NCI-H1105 treated with DMSO at 0.1 percent for 48 hours (cell line): Measurements from ENCODE around the gene NCAM2.

ENCODE experiments used
- DNase-seq: peaks from one replicate; lab custom pipeline; 2025; lab: John Stamatoyannopoulos, UW

NCAM2 gene

DNA sequence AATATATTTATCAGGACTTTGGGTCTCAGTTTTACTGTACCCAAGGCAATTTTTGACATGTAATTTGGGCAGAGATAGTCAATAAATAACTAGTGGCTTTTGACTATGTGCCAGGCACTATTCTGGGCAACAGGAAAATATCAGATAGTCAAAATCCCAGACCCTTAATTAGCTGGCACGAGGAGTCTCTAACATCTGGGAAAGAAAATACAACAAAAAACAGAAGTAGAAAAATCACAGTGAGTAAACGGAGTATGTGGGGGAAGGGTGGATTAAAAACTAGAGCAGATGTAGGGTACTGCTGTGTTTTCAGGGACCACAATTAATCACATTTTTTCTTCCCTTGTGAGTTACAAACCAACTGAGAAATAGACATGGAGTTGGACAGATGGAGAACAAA, 217.8 kb downstream of the NCAM2 start:
- DNase-seq: no peak

DNA sequence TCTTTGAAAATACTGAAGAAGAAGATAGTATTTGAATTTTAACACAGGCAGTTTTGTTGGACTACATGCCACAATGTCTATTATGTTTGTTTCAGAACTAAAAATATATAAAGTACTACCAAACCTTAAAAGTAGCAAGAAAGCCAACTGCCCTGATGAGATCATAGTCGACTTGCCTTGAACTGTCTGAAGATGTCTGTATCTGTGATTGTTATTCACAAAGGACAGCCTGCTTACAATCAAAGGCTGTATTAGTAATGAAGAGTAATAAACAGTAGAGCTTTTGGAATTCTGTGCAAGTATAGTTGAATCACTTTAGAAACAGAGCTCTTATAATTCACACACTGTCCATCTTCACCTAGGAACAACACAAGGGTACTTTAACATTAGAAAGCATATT, 228.3 kb downstream of the NCAM2 start:
- DNase-seq: no peak

DNA sequence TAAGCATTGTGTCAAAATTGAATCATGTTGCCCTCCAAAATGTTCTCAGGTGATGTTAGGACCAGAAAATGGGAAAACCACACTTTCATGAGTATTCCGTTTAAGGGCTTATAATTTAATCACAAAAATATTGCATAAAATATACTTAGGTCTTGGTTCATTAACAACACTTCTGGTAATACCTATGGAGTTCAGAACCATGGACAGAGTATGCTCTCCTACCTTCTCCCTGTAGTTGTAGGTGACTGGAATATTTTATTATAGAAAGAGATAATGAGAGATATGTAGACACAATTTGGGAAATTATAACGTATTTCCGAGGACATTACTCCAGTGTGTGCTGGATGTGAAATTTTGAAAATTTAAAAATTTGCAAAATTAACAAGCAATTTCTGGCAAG, 232.5 kb downstream of the NCAM2 start:
- no peak for DNase-seq

DNA sequence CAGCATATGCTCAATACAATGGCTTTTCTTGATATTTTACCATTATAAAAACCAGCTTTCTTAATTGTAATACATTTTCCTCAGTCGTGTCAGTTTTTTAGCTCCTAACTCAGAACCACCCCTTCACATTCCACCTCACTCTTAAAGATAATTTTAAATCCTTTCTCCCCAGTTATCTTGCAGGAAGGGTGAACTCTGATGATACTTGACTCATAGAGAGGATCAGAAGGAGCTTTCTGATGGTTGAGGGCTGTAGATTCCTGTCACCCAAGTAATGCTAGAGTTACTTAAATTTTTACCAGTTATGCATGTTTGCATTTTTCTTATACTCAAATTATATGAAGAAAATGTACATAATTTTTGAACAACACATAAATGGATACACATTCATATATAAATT, 233.7 kb downstream of the NCAM2 start:
- DNase-seq: no peak

DNA sequence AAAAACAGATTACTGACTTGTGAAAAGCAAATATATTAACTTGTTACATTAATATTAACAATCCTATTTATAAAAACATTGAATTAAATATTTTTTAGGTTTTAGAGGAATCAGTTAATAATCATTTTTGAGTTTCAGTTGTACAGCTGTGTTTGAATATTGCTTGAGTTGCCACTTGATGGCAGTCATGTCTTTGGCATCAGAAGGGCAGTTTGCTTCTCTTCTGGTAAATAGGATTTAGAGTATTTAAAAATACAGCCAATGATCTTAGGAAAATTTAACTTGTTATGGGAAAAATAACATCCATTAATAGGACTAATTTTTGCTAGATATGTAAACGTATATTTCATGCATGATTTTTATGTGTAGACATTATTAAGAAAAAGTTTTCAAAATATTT, 234.1 kb downstream of the NCAM2 start:
- peak; percentile 60 for DNase-seq

DNA sequence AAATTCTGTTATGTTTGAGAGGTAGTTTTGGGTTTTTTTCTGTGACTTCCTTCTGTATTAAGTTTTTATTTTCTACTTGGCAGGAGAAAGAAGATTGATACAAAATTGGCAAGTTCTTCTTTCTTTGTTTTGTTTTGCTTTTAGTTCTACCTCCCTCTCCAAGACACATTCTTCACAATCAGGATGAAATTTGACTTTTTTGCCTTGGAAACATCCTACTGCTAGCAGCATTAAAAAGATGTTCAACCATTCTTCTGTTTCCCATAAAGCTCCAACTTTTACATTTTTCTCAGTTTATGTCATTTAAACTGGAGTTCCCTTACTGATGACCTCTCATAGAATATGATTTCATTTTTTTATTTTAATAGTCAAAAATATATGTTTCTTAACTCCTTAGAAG, 234.8 kb downstream of the NCAM2 start:
- DNase-seq: no peak

DNA sequence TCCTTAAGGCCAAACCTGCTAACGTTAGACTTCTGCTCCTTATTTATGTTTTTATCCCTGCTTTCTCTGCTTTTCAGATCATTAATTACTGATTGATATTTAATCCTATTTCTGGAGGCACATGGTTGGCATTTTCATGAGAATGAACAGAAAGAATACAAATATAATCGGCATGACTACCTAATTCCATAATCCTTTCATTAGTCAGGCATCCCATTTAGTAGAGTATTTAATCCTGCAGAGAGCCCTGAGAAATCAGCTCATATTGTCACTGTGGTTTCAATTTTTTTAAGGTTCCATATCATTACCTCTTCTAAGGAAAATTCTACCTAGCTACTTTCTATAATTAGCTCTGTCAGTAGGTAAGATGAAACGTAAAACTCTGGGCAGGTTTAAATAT, 238.8 kb downstream of the NCAM2 start:
- no peak for DNase-seq

DNA sequence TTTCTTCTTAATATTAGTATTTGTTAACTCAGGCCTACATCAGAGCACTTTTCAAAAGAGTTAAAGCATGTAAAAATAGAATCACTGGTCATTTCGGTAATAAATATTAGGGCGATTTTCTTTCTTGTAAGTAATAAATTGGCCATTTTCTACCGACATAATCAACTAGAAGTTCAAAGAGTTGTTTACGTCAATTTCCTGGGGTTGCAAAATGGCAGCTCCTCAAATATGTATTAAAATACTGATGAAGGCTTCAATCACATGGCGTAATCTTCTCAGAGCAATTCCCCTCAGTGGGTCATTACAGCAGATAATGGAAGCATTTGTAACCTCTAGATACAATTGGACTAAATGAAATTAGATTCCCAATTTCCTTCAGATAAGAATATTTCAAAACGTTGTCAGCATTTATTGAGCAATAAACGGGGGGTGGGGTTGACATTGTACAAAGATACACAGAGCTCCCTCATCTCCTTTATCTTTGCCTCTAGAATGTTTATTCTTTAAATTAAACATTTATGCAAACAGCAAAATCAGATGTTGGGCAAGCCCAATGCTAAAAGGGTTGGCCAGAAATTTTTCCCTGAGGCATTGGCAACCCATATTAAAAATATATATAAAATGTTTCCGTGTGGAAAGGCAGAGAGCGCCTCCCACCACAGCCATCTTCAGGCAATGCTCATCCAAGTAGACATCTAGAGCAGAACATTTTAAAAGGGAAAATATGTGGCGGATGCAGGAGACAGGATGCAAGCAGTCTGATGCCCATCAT, 240.6 kb downstream of the NCAM2 start:
- DNase-seq: no peak

DNA sequence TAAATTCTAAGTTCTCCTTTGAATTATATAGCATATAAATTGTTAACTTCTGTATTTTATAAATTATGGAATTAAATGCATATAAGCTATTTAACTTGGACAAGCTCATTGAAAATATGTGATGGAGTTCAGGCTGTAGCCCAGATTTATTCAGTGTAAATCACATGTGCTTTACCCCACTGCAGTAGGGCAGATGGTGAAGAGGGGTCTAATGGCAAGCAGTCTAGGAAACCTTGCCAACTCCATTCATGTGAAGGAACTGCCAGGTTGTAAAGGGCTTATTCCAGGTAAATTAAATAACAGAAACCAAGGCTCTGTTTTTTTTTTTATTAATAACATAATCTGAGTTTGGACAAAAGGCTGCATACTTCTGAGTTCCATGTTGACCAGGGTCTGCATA, 243.2 kb downstream of the NCAM2 start:
- peak; percentile 41 for DNase-seq

DNA sequence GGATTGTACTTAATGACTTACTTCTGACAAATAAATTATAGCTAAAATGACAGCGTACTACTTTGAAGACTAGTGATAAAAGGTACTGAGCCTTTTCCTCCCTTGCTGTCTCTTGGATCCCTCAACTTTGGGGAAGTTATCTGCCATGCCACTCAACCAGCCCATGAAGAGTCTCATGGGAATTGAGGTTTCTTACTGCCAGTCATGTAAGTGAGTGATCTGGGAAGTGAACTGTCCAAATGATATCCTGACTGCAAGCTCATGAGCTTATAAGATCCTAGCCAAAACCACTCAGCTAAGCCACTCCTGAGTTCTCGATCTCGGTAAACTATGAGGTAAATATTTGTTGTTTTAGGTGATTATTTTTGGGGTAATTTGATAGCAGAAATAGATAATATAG, 247.8 kb downstream of the NCAM2 start:
- DNase-seq: no peak

DNA sequence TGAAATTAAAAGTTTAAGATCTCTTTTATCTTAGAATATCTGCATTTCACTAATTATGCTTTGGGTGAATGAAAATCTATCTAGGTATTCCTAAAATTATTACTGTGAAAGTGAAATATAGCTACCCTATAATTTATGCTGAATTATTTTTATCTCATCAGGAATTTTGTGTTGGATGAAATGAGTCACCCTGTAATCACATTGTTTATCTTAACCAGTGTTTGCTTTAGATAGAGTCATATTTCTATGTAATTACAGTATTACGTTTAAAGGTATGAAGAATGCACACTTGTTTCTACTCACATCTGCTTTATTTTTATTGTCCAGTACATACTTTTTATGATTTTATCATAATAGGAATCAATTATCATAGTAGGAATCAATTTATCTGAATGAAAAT, 249.2 kb downstream of the NCAM2 start:
- no peak for DNase-seq

DNA sequence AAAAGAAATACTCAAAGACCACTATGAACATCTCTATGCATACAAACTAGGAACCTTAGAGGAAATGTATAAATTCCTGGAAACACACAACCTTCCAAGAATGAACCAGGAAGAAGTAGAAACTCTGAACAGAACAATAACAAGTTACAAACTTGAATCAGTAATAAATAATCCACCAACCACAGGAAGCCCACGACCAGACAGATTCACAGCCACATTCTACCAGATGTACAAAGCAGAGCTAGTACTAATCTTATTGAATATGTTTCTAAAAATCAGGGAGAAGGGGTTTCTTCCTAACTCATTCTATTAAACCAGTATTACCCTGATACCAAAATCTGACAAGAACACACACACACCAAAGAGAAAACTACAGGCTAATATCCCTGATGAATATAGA, 263.8 kb downstream of the NCAM2 start:
- DNase-seq: no peak

DNA sequence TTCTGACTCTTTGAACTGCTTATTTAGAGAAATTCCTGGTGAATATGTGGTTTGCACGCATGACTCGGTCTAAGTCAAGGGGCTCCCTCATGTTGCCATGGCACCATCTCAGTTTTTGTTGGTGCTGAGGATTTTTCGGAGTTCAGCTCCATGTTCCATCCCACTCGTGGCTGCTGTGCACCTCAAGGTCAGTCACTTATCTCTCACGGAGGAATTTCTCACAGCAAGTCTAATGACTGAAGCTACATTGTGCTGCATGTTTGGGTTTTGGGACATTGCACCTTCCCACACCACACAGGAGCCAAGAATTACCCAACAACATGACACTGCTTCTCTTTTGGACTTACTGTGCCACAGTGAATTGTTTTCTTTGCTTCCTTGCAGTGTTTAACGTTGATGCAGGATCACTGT, 269.9 kb downstream of the NCAM2 start:
- DNase-seq: no peak

DNA sequence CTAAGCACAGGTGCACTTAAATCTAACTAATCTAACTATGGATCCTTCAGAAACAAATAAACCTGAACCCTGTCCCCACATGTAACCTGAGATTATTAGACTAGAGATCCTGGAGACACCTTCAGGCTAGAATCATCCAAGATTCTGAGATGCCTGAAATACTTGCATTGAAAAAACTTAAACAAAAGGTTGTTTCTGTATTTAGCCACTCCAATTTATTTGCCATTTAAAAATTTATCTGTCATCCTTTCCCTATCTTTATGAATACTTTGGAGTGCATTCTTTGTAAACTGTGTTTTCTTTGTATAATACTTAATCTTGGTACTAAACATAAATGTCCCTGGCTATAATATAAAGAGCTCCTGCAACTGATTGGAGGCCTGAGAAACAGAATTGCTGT, 270.7 kb downstream of the NCAM2 start:
- no peak for DNase-seq

DNA sequence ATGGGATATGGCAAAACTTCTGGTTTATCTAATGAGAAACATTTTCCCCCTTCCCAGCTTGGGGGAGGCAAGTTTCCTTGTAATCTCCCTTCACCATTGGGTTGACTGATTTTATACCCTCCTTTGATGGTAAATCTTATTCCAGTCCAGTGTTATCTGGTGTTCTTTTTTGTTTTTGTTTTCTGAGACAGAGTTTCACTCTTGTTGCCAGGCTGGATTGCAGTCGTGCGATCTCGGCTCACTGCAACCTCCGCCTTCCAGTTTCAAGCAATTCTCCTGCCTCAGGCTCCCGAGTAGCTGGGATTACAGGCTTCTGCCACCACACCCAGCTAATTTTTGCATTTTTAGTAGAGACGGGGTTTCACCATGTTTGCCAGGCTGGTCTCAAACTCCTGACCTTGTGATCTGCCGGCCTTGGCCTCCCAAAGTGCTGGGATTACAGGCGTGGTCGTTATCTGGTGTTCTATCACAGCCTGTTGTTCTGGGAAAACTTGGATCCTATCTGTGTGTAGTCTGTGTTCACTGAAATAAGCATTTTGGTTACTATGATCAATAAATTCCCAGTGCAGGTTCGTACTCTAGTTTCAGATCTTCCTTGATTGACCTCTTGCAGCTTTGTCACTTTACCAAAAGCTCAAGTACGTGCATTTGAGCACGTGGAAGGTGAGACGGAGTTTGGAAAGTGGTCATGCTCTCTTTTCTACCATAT, 281.1 kb downstream of the NCAM2 start:
- DNase-seq: no peak

DNA sequence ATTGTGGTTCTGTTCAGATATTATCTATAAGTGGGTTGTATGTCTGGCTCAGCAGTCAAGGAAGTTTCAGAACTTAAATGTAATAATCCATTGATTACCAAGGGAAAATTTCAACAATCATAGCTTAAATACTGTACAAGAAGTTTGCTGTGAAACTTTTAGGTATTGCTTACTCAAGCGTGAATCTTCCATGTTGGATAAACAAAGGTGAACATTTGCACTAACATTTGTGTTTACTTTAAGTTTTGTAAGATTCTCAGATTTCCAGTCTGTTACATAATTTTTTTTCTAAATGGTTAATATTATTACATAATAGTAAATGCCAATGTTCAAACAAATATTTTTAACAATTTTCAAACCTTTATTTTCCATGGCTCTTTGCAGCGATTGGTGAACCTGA, 285.6 kb downstream of the NCAM2 start:
- no peak for DNase-seq

DNA sequence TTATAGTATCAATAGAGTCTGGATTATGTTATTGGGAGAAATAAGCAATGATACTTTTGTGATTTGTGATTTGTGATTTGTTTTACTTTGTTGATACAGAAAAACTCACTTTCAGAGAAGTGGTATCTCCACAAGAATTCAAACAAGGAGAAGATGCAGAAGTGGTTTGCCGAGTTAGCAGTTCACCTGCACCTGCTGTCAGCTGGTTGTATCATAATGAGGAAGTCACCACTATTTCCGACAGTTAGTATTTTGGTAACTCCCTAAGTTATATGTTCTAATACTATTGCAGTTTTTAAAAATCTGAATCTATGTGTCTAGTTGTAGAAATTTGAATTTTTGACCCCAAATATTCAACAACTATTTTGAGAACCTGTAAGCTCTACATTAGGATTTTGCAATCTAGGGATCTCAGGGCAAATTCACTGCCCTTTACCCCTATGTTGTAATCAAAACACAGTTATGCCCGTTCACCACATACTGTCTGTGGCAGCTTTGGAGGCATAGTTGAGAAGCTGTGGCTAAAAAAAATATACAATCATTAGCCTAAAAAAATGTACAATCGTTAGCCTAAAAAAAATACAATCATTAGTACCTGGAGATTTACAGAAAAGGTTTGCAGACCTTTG, 288.1 kb downstream of the NCAM2 start:
- no peak for DNase-seq

DNA sequence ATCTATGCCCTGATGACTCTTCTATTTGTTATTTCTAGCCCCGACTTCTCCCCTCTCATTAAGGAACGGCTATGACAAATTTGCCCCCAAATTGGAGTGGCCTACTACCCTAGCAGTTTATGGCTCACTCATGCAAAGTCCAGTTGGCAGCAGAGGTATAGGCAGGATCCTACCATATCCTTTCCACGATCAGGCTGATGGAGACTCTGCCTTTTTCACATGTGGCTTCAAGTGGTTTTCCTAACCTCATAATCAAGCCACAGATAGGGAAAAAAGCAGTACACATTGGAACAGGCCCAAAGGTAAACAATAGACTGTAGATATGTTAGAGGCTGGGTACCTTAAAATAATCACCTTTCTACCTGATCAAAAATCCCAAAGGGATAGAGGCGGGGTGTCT, 292.5 kb downstream of the NCAM2 start:
- DNase-seq: no peak

DNA sequence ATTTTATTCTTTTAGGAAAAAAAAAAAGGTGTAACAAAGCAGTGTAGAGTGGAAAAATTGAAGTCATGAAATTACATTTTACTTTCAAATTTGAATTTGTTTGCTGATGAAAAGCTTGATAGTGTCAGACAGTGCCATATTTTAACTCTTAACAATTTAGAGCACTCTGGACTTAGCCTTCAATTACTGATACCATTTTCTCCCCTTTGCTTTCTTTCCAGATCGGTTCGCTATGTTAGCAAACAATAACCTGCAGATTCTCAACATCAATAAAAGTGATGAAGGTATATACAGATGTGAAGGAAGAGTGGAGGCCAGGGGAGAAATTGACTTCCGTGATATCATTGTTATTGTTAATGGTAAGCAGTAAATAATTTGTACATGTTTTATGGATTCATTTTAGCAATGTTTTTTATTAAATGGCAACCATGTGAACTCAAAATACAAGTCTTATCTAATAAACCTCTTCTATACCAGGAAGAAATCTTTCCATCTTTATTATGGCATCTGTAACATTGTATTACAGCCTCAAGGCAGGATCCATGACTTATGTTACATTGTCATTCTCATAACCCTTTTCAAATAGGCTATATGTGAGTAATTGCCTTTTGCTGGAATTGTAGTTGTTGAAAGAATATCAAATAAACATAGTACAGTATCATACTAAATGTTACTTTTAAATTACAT, 293.8 kb downstream of the NCAM2 start:
- no peak for DNase-seq

DNA sequence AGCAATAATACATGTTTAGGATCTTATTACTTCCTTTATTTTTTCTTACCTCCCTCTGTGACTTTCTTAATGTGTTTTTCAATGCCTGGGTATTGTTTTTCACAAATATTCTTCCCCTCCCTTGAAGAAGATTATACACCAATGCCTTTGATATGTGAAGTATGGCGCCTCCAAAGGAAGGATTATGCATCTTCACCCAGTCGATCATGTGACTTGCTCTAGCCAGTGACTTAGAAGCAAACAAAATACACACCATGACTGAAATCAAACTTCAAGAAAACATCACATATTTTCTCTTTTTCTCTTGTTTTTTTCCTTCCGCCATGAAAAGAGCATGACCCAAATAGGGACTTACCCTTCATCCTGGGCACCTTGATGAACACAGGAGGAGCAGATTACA, 297.1 kb downstream of the NCAM2 start:
- no peak for DNase-seq

DNA sequence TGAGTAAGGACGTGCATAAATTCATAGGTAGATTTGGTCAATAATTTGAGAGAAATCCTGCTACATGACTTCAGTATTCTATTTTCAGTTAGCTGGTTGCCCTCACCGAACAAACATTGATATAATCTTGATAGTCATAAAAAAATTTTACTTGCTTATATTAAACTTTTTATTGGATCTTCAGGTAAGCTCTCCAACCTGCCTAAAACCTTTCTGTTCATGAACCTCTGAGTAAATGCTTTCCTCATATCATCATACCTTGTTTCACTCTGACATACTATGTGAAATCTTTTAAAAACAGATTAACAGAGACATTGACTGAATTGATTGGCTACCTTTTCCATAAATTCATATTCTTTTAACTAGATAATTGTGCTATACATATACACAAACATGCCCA, 299.0 kb downstream of the NCAM2 start:
- no peak for DNase-seq

DNA sequence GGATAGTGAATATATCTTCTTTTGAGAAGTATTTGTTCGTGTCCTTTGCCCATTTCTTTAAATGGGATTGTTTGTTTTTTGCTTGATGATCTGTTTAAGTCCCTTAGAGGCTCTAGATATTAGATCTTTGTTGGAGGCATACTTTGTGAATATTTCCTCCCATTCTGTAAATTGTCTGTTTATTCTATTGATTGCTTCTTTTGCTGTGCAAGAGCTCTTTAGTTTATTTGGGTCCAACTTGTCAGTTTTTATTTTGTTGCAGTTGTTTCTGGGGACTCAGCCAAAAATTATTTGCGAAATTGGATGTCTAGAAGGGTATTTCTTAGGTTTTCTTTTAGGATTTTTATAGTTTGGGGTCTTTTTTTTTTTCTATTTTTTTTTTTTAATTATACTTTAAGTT, 302.8 kb downstream of the NCAM2 start:
- DNase-seq: no peak

DNA sequence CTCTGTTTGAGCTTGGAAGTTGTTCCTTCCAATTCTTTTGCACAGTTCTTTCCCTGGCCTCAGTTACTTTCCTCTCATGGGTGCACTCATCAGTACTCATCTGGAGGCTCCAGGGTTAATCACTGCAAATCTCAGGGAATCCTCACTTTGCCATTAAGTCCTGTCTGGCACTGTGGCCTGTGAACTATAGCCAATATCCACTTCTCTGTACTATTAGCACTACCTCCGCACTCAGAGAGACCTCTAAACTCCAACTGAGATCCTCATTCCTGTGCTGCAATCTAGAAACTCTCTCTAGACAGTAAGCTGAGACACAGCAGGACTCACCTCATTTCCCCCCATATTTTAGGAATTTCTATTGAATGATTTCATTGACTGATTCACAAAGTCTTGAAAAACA, 311.3 kb downstream of the NCAM2 start:
- DNase-seq: no peak
